H1 (cell line): ENCODE data around the gene CHD6. TPM values are rescaled to one million over a fixed set of nuclear protein-coding genes. Genes with fewer than 3 reads are reported as not detected.

Experiments
- CTCF ChIA-PET: fragments of 300-600 bp; sonication (Branson Sonifier 250); formaldehyde crosslinking; loops from one replicate; lab custom pipeline; 2021; ENCODE audit not compliant: partially characterized antibody; lab: Charles Lee
- POLR2A ChIA-PET: fragments of 300-600 bp; sonication (Branson Sonifier 250); formaldehyde crosslinking; loops from one replicate; lab custom pipeline; 2021; ENCODE audit warnings: inconsistent platforms; ENCODE audit not compliant: partially characterized antibody; lab: Charles Lee
- DNase-seq, 2 experiments: peaks; one replicate each; pipeline versions ENCODE4 v3.0.0 to v3.0.0-alpha.2; 2010 to 2022; ENCODE audit warnings: low spot score in 2 of 2, low read depth in 1 of 2, mixed read lengths in 1 of 2
- FAIRE-seq: peaks from 2 replicates; lab custom pipeline; 2011; peaks lifted over from hg19 to GRCh38; lab: Jason Lieb, UNC
- H2AFZ ChIP-seq: 2 replicates; pipeline ENCODE4 v1.8.1; 2012; ENCODE audit warnings: low read length, inconsistent platforms
- H2AK5ac ChIP-seq: 2 replicates; pipeline ENCODE4 v1.6.1; 2013; ENCODE audit warnings: low read depth, low read length
- H2BK120ac ChIP-seq: replicated peaks from 2 replicates; pipeline ENCODE3; 2013; ENCODE audit warnings: low read depth, low read length, inconsistent platforms
- H2BK12ac ChIP-seq: 2 replicates; pipeline ENCODE4 v1.6.1; 2013; ENCODE audit warnings: low read depth, low read length
- H2BK15ac ChIP-seq: 2 replicates; pipeline ENCODE4 v1.6.1; 2013; ENCODE audit warnings: low read length
- H2BK20ac ChIP-seq: 2 replicates; pipeline ENCODE4 v1.6.1; 2013; ENCODE audit warnings: low read length
- H2BK5ac ChIP-seq: 2 replicates; pipeline ENCODE4 v1.6.1; 2013; ENCODE audit warnings: low read depth, low read length
- H3K14ac ChIP-seq: 2 replicates; pipeline ENCODE4 v1.6.1; 2013; ENCODE audit warnings: inconsistent platforms; ENCODE audit not compliant: insufficient read length
- H3K18ac ChIP-seq: 2 replicates; pipeline ENCODE4 v1.6.1; 2013; ENCODE audit warnings: low read length; ENCODE audit errors: extremely low read depth
- H3K23ac ChIP-seq: 2 replicates; pipeline ENCODE4 v1.6.1; 2013; ENCODE audit warnings: inconsistent platforms; ENCODE audit not compliant: insufficient read length
- H3K23me2 ChIP-seq: 2 replicates; pipeline ENCODE4 v1.6.1; 2013; ENCODE audit warnings: low read depth, low read length
- H3K27ac ChIP-seq: 2 replicates; pipeline ENCODE4 v1.6.1; 2011; ENCODE audit warnings: low read depth, low read length, inconsistent platforms
- H3K27me3 ChIP-seq, 4 experiments: replicated peaks in 1 of 4; 1 replicate in 1 of 4; 2 replicates in 3 of 4; pipeline versions ENCODE4 v1.6.1 to v1.8.1; 2011 to 2013; ENCODE audit warnings: low read length in 3 of 4, mild to moderate bottlenecking in 3 of 4, inconsistent platforms in 2 of 4, mixed read lengths in 2 of 4, moderate library complexity in 1 of 4; ENCODE audit not compliant: control insufficient read depth in 3 of 4, insufficient read depth in 3 of 4; ENCODE audit errors: extremely low read depth in 1 of 4
- H3K36me3 ChIP-seq, 4 experiments: 2 replicates each; pipeline versions ENCODE4 v1.6.1 to v1.8.1; 2011 to 2013; ENCODE audit warnings: mild to moderate bottlenecking in 4 of 4, low read length in 3 of 4, moderate library complexity in 2 of 4, control low read depth in 1 of 4, inconsistent platforms in 1 of 4; ENCODE audit not compliant: insufficient read depth in 4 of 4, control insufficient read depth in 2 of 4
- H3K4ac ChIP-seq: replicated peaks from 2 replicates; pipeline ENCODE3; 2013; ENCODE audit warnings: low read length, low read depth, mixed read lengths, inconsistent platforms; ENCODE audit not compliant: insufficient read length
- H3K4me1 ChIP-seq, 4 experiments: replicated peaks in 1 of 4; 1 replicate in 1 of 4; 2 replicates in 3 of 4; pipeline versions ENCODE4 v1.6.1 to v1.8.1; 2011 to 2013; ENCODE audit warnings: low read length in 3 of 4, inconsistent platforms in 2 of 4, mixed read lengths in 1 of 4; ENCODE audit not compliant: insufficient read depth in 4 of 4, control insufficient read depth in 3 of 4
- H3K4me2 ChIP-seq, 2 experiments: 2 replicates each; pipeline versions ENCODE4 v1.6.1 to v1.8.1; 2011 to 2013; ENCODE audit warnings: low read depth in 2 of 2, low read length in 2 of 2, control low read depth in 1 of 2, inconsistent platforms in 1 of 2, mild to moderate bottlenecking in 1 of 2; ENCODE audit not compliant: insufficient read depth in 1 of 2
- H3K4me3 ChIP-seq, 4 experiments: fragments of 200-600, 300-600 bp in 1 of 4; sonication (generic), shearing (Covaris generic), sonication (Bioruptor Twin) in 1 of 4; 2 replicates each; pipeline versions ENCODE4 v1.5.1 to v1.8.1; 2011 to 2016; ENCODE audit warnings: low read length in 4 of 4, low read depth in 3 of 4, control low read depth in 2 of 4, inconsistent platforms in 2 of 4, mild to moderate bottlenecking in 2 of 4, mixed read lengths in 1 of 4, moderate library complexity in 1 of 4; ENCODE audit not compliant: insufficient read depth in 2 of 4; ENCODE audit errors: extremely low read depth in 1 of 4
- H3K56ac ChIP-seq: replicated peaks from 2 replicates; pipeline ENCODE3; 2013; ENCODE audit warnings: low read depth, mild to moderate bottlenecking, mixed read lengths, low read length, inconsistent platforms; ENCODE audit not compliant: insufficient read length
- H3K79me1 ChIP-seq: 2 replicates; pipeline ENCODE4 v1.6.1; 2013; ENCODE audit warnings: low read depth, low read length, control low read depth
- H3K79me2 ChIP-seq, 2 experiments: 2 replicates each; pipeline versions ENCODE4 v1.6.1 to v1.8.1; 2012 to 2013; ENCODE audit warnings: low read length in 2 of 2, mild to moderate bottlenecking in 2 of 2, inconsistent platforms in 1 of 2; ENCODE audit not compliant: insufficient read depth in 2 of 2, control insufficient read depth in 1 of 2
- H3K9ac ChIP-seq, 4 experiments: replicated peaks in 1 of 4; 1 replicate in 1 of 4; 2 replicates in 3 of 4; pipeline versions ENCODE4 v1.6.1 to v1.8.1; 2011 to 2013; ENCODE audit warnings: low read depth in 3 of 4, low read length in 3 of 4, control low read depth in 2 of 4, mild to moderate bottlenecking in 2 of 4, moderate library complexity in 2 of 4, inconsistent platforms in 1 of 4; ENCODE audit errors: extremely low read depth in 1 of 4
- H3K9me3 ChIP-seq, 2 experiments: 2 replicates each; pipeline versions ENCODE4 v1.6.1 to v1.8.1; 2012 to 2013; ENCODE audit warnings: mild to moderate bottlenecking in 2 of 2, moderate library complexity in 2 of 2, control low read depth in 1 of 2, inconsistent platforms in 1 of 2, low read depth in 1 of 2, low read length in 1 of 2, mixed read lengths in 1 of 2; ENCODE audit not compliant: insufficient read depth in 2 of 2
- H4K20me1 ChIP-seq, 2 experiments: replicated peaks in 1 of 2; 2 replicates each; pipeline versions ENCODE3 to v1.8.1; 2011 to 2013; ENCODE audit warnings: inconsistent platforms in 2 of 2, low read length in 2 of 2, mild to moderate bottlenecking in 1 of 2; ENCODE audit not compliant: insufficient read depth in 2 of 2, control insufficient read depth in 1 of 2
- H4K5ac ChIP-seq: 2 replicates; pipeline ENCODE4 v1.6.1; 2013; ENCODE audit warnings: low read length, low read depth, mixed read lengths, inconsistent platforms; ENCODE audit not compliant: insufficient read length
- H4K8ac ChIP-seq: 2 replicates; pipeline ENCODE4 v1.8.0; 2013; ENCODE audit warnings: mild to moderate bottlenecking, moderate library complexity, low read length, inconsistent platforms; ENCODE audit not compliant: insufficient read depth; ENCODE audit errors: extremely low read depth
- H4K91ac ChIP-seq: replicated peaks from 2 replicates; pipeline ENCODE3; 2013; ENCODE audit warnings: low read length, mixed read lengths, inconsistent platforms; ENCODE audit not compliant: insufficient read length
- CBX5 ChIP-seq: fragments of 300-800, 300-1000 bp; sonication (generic); IDR thresholded peaks from 2 replicates; pipeline ENCODE4 v1.7.1; 2016; ENCODE audit warnings: antibody characterized with exemption, low read length, low read depth
- CREB1 ChIP-seq: IDR thresholded peaks from 2 replicates; pipeline ENCODE4 v1.6.1; 2012; ENCODE audit warnings: inconsistent platforms
- CTCF ChIP-seq, 3 experiments: IDR thresholded peaks; 1 replicate in 2 of 3; 2 replicates in 1 of 3; pipeline versions ENCODE4 v1.5.1 to v1.6.1; 2011; ENCODE audit warnings: low read length in 3 of 3, mild to moderate bottlenecking in 3 of 3, inconsistent platforms in 2 of 3, low read depth in 1 of 3, moderate library complexity in 1 of 3; ENCODE audit not compliant: insufficient read depth in 1 of 3; ENCODE audit errors: control extremely low read depth in 1 of 3
- EGR1 ChIP-seq: IDR thresholded peaks from 2 replicates; pipeline ENCODE4 v1.6.1; 2011; ENCODE audit warnings: low read depth, low read length, borderline replicate concordance
- GABPA ChIP-seq: IDR thresholded peaks from 2 replicates; pipeline ENCODE4 v1.6.1; 2011; ENCODE audit warnings: mild to moderate bottlenecking, low read length, moderate library complexity, borderline replicate concordance; ENCODE audit not compliant: insufficient read depth
- JUN ChIP-seq: IDR thresholded peaks from 2 replicates; pipeline ENCODE4 v1.6.1; 2011; ENCODE audit warnings: low read depth, mild to moderate bottlenecking, improper control_type of control experiment, low read length
- KDM1A ChIP-seq: fragments of 200-600, 300-600 bp; sonication (generic); IDR thresholded peaks from 2 replicates; pipeline ENCODE4 v1.7.1; 2016; ENCODE audit warnings: mild to moderate bottlenecking, low read length, borderline replicate concordance
- MAFK ChIP-seq: IDR thresholded peaks from 2 replicates; pipeline ENCODE4 v1.6.1; 2012; ENCODE audit warnings: low read depth, mild to moderate bottlenecking, improper control_type of control experiment, low read length
- MAX ChIP-seq: IDR thresholded peaks from 2 replicates; pipeline ENCODE4 v1.6.1; 2012; ENCODE audit warnings: inconsistent platforms
- POU5F1 ChIP-seq: IDR thresholded peaks from 2 replicates; pipeline ENCODE4 v1.6.1; 2011; ENCODE audit warnings: low read depth, mild to moderate bottlenecking, low read length, moderate library complexity
- RBBP5 ChIP-seq: IDR thresholded peaks from 2 replicates; pipeline ENCODE4 v1.7.1; 2012; ENCODE audit warnings: low read depth, mild to moderate bottlenecking, inconsistent platforms, low read length, moderate library complexity, borderline replicate concordance
- SIX5 ChIP-seq: IDR thresholded peaks from 2 replicates; pipeline ENCODE4 v1.6.1; 2011; ENCODE audit warnings: mild to moderate bottlenecking, low read depth, low read length
- WGBS, 2 experiments: shearing (Covaris generic) in 1 of 2; methylation state at CpG; one replicate each; pipeline versions ENCODE4 v1.1.6 to v1.1.7; 2013 to 2015; ENCODE audit warnings: low lambda C conversion rate in 2 of 2, mixed read lengths in 2 of 2, inconsistent platforms in 1 of 2, low coverage in 1 of 2, missing lambda C conversion rate in 1 of 2; ENCODE audit not compliant: insufficient replicate concordance in 2 of 2, insufficient coverage in 1 of 2, insufficient read length in 1 of 2; ENCODE audit errors: extremely low coverage in 1 of 2, missing lambda C conversion rate in 1 of 2; 5-methylcytosine and 5-hydroxymethylcytosine counted together
- polyA plus RNA-seq, 7 experiments: library from polyadenylated mRNA; depleted of rRNA in 3 of 7; stranded (reverse) in 5 of 7; unstranded in 2 of 7; fragments of >200 nt in 5 of 7; fragments of 200-250 nt in 2 of 7; gene quantifications; 1 replicate in 5 of 7; 2 replicates in 1 of 7; 4 replicates in 1 of 7; pipeline versions ENCODE4 v1.2.1 to v1.2.3, GENCODE V29; 2011 to 2013; ENCODE audit warnings: missing spikeins in 2 of 7, mixed read lengths in 2 of 7
- total RNA-seq: library from RNA; stranded (reverse); fragmentation: NEBNext Ultra II Directional; extraction: Animal tissue kit (Norgen Biotek cat#: 25700); gene quantifications from 2 replicates; pipeline ENCODE4 v1.2.1, GENCODE V29; 2021

CHD6 gene
- total and polyA plus RNA-seq, 2 of the 8 experiments (the other 6 are each of a cell fraction or from before 2014, with no cell fraction given): 11.1 to 62.9 TPM

- no peak overlapping the region for H2BK5ac ChIP-seq
- no peaks in the 10 kb centered on the region for H3K4me1 ChIP-seq
- POLR2A ChIA-PET: interaction anchor here (1.4 kb wide), 1 partner anchor 36 kb away, joined by 3 read pairs; no protein-coding TSS in a partner anchor
- H4K8ac ChIP-seq: no peak overlapping the region
- H2AK5ac ChIP-seq: no peak overlapping the region
- no peaks in the 10 kb centered on the region for H3K23me2 ChIP-seq
- H3K27me3 ChIP-seq: peaks cover 0 to 2% (median 2%) of the 10 kb centered on the region in 4 experiments; a peak in 3 of 7 replicates
- H4K20me1 ChIP-seq: peaks cover 0 to 3% of the 10 kb centered on the region in 2 experiments
- no peak overlapping the region for H3K9ac ChIP-seq
- no peak for FAIRE-seq
- no peak overlapping the region for H2AFZ ChIP-seq
- no peak overlapping the region for H2BK120ac ChIP-seq
- H3K36me3 ChIP-seq: no peaks in the 10 kb centered on the region
- no peak for TF ChIP-seq CTCF (IDR thresholded peaks at IDR 0.05; ENCODE audit: control extremely low read depth in 1 of 3, insufficient read depth in 1 of 3, low read depth in 1 of 3, low read length in 3 of 3)
- TF ChIP-seq POU5F1: no peak
- TF ChIP-seq CBX5: no peak
- TF ChIP-seq RBBP5: no peak
- no peak for TF ChIP-seq MAFK
- TF ChIP-seq SIX5: no peak
- no peak for TF ChIP-seq KDM1A
- TF ChIP-seq CREB1: no peak
- no peak for TF ChIP-seq GABPA
- no peak for TF ChIP-seq JUN
- no peak for TF ChIP-seq MAX
- no peak for TF ChIP-seq EGR1
- no peak overlapping the region for H2BK20ac ChIP-seq
- H3K79me1 ChIP-seq: no peaks in the 10 kb centered on the region
- H4K91ac ChIP-seq: no peak overlapping the region
- CTCF ChIA-PET: interaction anchor here (0.6 to 1.8 kb wide), 6 partner anchors 9 to 127 kb away, joined by 3 to 6 read pairs (median 3); partner anchors contain the start of gene LPIN3
- no peak overlapping the region for H3K23ac ChIP-seq
- H3K79me2 ChIP-seq: no peaks in the 10 kb centered on the region
- no peak overlapping the region for H3K4me2 ChIP-seq
- H3K4ac ChIP-seq: no peak overlapping the region
- H2BK12ac ChIP-seq: no peak overlapping the region
- no peak overlapping the region for H3K27ac ChIP-seq
- no peak overlapping the region for H3K4me3 ChIP-seq
- WGBS, 2 experiments: 93% methylated on average over 9 of the region's 9 CpGs; no CpG with 5 or more reads in 1 of the 2 experiments
- no peak for DNase-seq
- no peak overlapping the region for H2BK15ac ChIP-seq
- no peak overlapping the region for H3K18ac ChIP-seq
- no peak overlapping the region for H3K14ac ChIP-seq
- no peak overlapping the region for H3K56ac ChIP-seq
- no peak overlapping the region for H4K5ac ChIP-seq
- H3K9me3 ChIP-seq: no peaks in the 10 kb centered on the region
Measured at GRCh38 chr20:41359541-41360011, 258.6 kb downstream of the CHD6 start.
